Nucleus accumbens (tissue), 56 donors: ENCODE measurements around the gene AIFM2.

ENCODE experiments used
- DNase-seq, 56 donors: peaks; one replicate each; lab custom pipeline; 2025; lab: John Stamatoyannopoulos, UW

The AIFM2 gene

DNA sequence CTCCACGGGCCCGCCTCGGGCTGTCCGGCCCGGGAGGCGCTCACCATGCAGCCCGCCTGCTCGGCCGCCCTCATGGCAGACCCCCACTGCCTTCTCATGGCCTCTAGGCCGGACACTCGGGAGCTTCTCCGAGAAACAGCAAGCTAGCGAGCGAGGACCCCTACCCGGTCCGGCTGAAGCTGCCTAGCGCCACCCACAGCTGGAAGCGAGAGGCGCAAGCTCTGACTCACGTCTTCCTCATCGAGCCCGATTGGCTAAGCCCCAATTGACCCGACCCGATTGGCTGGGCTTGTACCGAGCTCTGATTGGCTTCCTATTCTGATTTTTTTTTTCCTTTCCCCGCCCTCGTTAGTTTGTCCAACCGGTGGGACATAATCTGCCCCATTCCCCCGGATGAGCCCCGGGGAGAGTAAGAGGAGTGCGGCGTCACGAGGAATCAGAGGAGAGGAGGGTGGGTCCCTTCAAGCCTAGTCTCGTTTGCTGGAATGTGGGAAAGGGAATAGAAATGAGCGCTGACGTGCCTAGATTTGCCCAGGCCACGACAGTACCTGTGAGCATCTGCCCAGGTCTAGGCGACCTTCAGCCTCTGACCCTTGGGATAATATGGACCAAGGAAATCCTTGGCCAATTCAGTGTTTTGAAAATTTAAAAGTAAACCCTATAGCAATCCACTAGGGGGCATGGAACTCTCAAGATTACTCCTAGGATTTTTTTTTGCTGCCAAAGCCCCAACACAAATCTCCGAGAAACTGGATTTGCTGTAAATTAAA is 14.0 kb upstream of the AIFM2 start, which contains the start of gene TYSND1:
Gene TYSND1, minus strand, starts transcription at position 212 of the 770 bp plus-strand sequence. Its CDS starts 114 bp downstream, at position 98.
- DNase-seq: peak in 55 of 56 donors; percentile 56 to 98 (median 93)

- peak in 46 of 56 donors; percentile 11 to 81 (median 58) for DNase-seq
Observed at GRCh38 chr10:70145666-70146488, 13.3 kb upstream of the AIFM2 start.

- peak in 2 of 56 donors; percentile 23 to 30 for DNase-seq
Observed at GRCh38 chr10:70145166-70145665, 12.6 kb upstream of the AIFM2 start.

DNA sequence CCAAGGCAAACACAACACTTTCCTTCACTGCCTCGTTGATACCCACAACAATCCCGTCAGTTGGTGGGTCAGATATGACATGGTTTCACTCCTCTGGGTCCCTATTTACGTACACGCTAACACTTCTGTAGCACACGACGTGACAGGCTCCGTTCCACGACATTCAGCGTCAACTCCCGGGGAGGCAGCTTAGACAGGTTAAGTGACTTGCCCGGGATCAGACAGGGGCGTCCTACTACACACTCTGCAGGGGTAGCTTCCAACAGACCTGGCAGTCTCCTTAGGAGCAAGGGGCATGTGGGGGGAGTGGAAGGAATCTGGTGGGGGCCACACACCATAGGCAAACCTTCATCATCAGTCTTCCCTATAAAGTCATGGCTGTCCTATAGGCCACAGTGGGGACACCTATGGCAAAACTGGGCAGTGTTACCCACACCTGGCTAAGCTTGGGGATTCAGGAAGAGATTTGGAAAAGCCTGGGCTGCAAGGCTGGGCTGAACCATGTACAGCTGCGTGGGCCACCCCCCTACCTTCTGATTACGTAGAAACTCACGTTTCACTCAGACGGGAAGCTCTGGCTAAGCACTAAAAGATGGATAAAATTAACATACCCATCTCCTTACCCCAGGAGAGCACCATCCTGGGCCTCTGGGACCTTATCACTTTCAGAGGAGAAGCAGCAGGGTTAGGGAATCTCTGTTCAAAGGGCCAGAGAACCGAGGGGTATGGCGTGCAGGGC is 11.9 kb upstream of the AIFM2 start:
- DNase-seq: no peak

GRCh38 chr10:70142555-70142954 is 9.9 kb upstream of the AIFM2 start:
- DNase-seq: no peak

- no peak for DNase-seq
Observed at GRCh38 chr10:70140297-70140696, 7.7 kb upstream of the AIFM2 start.

GRCh38 chr10:70139997-70140250 is 7.3 kb upstream of the AIFM2 start:
- no peak for DNase-seq

DNA sequence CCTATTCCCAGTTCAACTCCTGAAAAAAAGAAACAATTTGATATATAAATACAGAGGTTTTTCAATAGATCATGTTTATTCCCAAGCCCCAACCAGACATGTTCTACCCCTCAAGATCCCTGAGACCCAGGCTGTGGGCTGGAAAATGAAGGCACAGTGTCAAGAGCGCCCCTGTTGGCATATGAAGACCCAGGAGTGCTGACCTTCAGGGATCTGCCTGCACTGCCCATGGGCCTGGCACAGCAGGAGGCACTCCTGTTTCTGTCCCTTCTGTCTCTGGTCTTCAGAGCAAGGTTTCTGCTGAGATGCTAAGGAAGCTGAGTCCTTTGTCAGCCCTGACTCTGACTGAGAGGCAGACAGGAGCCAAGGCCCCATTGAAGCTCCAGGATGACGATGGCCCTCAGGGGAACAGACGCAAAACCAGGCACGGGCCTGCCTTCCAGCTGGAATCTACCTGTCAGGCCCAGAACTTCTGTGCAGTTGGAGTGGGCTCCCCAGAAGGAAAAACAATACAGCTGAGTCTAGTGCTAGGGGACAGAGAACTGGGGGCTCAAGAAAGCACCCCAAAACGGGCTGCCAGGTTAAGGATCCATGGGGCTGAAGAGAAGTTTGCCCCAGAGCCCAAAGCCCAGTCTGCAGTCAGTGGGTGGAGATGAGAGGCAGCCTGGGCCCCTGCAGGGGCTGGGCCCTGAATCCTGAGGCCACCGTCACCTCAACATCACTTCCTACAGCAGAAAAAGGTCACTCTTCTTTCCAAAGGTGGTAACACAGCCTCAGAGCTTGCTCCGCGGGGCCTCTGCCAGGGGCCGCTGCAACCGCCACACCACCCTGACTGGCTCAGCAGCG is 6.7 kb upstream of the AIFM2 start:
- DNase-seq: no peak

GRCh38 chr10:70137927-70138883 is 5.6 kb upstream of the AIFM2 start:
- DNase-seq: no peak

GRCh38 chr10:70137135-70137534 is 4.5 kb upstream of the AIFM2 start:
- no peak for DNase-seq

DNA sequence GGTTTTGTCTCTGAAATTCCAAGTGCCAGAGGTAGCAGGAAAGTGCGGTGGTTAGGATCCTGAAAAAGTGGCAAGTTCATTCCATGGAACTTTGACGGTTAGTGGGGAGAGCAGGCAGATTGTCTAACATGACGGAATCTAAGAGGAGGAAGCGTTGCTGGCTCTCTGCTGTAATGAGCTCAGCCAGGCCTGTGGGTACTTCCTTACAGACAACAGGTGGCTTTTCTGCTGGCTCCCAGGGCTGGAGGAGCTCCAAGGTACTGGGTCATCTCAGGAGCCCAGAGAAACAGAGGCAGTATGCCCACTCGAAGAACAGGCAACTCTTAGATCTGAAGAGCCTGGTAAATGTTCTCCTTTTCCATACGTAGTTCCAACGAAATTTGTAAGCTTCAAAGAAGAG is 3.1 kb upstream of the AIFM2 start:
- no peak for DNase-seq

DNA sequence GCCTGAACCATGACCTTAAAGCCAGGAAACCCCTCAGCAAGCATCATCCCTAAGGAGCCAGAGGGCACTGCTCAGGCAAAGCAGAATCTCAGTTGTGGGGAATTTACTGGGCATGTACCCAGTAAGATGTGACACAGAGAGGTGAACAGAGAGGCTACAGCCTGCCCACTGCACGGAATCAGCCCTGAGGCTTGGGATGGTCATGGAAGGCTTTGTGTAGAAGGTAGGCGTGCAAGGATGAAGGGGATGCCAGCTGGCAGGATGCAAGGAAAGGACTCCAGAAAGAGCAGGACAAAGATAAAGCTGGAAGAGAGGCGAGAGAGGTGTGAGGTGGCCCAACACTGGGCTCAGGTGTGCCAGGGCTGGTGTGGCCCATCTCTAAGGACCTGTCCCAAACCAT is 2.4 kb upstream of the AIFM2 start:
- no peak for DNase-seq

- no peak for DNase-seq
Observed at GRCh38 chr10:70131560-70131937, 1.1 kb downstream of the AIFM2 start.

DNA sequence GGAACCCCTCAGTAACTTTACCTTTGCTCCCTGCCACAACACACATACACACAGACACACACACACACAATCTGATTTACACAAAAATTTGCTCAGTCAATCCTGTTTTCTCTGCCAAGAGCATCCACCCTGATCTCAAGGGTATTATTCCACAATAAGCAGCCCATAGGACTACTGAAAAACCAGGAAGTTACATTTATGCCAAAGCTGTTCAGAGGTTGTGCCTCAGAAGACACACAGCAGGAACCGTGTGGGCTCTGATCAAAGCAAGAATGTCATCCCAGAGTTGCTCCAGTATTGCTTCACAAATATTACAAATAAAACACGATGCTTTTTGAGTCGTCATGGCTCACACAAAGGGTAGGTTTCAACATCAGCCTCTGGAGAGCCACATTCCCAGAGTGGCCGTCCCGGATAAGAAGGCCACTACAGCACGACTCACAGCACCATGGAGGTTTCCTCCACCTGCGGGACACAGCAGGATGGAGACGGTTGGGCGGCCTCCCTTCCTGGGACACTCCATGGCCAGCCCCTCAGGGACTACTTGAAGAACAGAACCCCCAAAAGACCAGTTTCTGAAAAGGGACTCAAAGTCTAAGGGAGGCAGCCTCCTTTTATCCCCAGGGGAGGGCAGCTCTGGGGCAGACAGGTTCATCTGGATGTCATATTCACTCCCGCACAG is 1.6 kb downstream of the AIFM2 start:
- no peak for DNase-seq

DNA sequence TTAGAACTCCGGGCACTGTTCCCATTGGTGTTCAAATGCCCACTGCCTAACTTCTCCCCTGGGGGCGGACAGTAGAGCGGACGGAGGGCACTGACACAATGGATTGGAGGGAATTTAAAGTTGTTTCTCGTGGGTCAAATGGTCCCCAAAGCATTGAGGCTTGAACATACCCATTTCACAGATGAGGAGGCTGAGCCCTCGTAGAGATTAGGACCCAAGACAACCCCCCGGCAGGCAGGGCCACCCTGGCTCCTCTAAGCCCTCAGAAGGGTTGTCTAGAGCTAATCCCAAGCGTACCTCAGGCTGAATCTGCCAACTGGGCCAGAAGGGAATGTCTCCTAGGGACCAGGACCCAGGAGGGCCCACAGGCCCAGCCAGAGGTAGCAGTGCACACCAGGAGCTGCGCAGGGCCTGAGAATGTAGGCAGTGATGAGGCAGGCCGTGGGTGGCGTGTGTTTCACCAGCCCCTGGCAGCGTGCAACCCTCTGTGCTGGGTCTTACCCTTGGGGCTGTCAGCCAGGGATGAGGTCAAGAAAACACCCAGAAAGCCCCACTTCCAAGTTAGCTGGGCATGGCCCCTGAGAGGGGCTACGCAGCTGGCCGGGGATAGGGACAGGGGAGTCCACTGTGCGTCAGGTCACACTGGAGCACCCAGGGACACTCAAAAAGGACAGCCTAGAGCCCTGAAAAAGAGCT is 5.8 kb downstream of the AIFM2 start:
- no peak for DNase-seq

GRCh38 chr10:70125918-70126552 is 6.6 kb downstream of the AIFM2 start:
- DNase-seq: no peak

DNA sequence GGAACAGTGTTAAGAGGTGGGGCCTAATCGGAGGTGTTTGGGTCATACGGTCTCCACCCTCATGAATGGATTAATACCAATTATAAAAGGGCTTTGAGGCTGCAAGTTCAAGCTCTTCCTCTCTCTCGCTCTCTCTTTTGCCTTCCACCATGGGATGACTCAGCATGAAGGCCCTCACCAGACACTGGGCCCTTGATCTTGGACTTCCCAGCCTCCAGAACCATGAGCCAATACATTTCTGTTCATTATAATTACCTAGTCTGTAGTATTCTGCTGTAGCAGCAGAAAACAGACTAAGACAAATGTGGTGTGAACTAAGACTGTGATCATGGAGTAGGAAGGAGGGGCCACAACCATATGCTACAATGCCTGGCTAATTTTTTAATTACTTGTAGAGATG is 7.7 kb downstream of the AIFM2 start:
- DNase-seq: no peak
